Endothelial cell (in vitro differentiated cells): ENCODE measurements around the gene UBE2I. TPM values are rescaled to one million over a fixed set of nuclear protein-coding genes. Genes with fewer than 3 reads are reported as not detected.

ENCODE experiments used
- DNase-seq: peaks from one replicate; pipeline ENCODE4 v3.0.0; 2021; ENCODE audit warnings: low spot score
- H3K27ac Mint-ChIP-seq: one replicate; pipeline ENCODE4 v1.8.0; 2021; ENCODE audit warnings: mixed read lengths, inconsistent platforms; ENCODE audit not compliant: unreplicated experiment
- H3K27me3 Mint-ChIP-seq: one replicate; pipeline ENCODE4 v1.8.0; 2021; ENCODE audit warnings: mild to moderate bottlenecking, moderate library complexity, mixed read lengths, inconsistent platforms; ENCODE audit not compliant: unreplicated experiment
- H3K36me3 Mint-ChIP-seq: one replicate; pipeline ENCODE4 v1.8.0; 2021; ENCODE audit warnings: mild to moderate bottlenecking, low read depth, mixed read lengths, inconsistent platforms; ENCODE audit not compliant: unreplicated experiment
- H3K4me1 Mint-ChIP-seq: one replicate; pipeline ENCODE4 v1.8.0; 2021; ENCODE audit warnings: mild to moderate bottlenecking, mixed read lengths, inconsistent platforms; ENCODE audit not compliant: unreplicated experiment
- H3K4me3 Mint-ChIP-seq: one replicate; pipeline ENCODE4 v1.8.0; 2021; ENCODE audit warnings: mild to moderate bottlenecking, mixed read lengths, inconsistent platforms; ENCODE audit not compliant: unreplicated experiment
- H3K9me3 Mint-ChIP-seq: one replicate; pipeline ENCODE4 v1.8.0; 2021; ENCODE audit warnings: mixed read lengths, inconsistent platforms; ENCODE audit not compliant: unreplicated experiment
- CTCF ChIP-seq: fragments of 200-600 bp; sonication (generic); IDR thresholded peaks from one replicate; pipeline ENCODE4 v1.5.0; 2021; ENCODE audit warnings: antibody characterized with exemption; ENCODE audit not compliant: unreplicated experiment
- total RNA-seq: library from RNA; stranded (reverse); fragmentation: NEBNext Ultra II Directional; extraction: Animal tissue kit (Norgen Biotek cat#: 25700); gene quantifications from one replicate; pipeline ENCODE4 v1.2.1, GENCODE V29; 2021; ENCODE audit not compliant: unreplicated experiment

Gene UBE2I
- total RNA-seq, 1 donor from 2014 or later: 167 TPM

GRCh38 chr16:1283996-1284616 is 25.3 kb upstream of the UBE2I start:
- Mint-ChIP-seq H3K27ac (no peak overlapping the region), H3K4me1 (peaks cover 7% of the 10 kb centered on the region), H3K27me3 (peaks cover 9% of the 10 kb centered on the region), H3K36me3 (no peaks in the 10 kb centered on the region), H3K9me3 (no peaks in the 10 kb centered on the region), H3K4me3 (no peak overlapping the region)
- DNase-seq: no peak
- no peak for TF ChIP-seq CTCF

DNA sequence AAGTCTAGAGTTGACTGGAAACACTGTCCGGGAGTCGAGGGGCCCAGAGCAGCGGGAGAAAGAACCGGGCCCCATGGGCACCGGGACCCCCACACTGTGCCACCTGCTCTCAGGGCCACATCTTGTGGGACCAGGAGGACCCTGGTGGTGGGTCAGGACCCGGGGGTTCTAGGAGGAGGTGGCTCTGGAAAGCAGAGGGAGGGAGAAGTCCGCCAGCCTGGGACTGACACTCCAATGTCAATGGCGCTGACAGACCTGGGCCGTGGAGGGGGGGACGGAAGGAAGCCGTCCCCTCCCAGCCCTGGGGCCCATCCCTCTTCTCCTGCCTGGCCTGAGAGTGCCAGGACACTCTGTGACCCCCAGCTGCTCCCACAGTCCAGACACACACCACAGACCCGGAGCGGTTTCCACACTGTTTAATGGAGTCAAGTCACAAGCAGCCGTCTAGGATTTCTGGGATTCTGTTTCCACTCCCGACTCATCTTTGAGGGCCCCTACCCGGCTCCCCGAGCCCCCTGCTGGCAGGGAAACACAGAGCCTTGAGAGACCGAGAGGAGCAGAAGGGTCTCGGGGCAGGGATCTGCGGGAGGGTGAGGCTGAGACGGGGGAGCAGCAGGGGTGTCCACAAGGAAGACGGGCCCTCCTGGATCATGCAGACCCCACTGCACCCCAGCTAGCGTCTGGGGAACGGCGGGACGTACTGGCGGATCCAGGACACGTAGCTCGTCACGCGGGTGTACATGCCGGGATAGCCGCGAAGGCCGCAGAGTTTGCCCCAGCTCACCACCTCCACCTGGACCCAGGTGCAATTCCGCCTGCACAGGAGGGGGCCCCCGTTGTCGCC is 23.5 kb upstream of the UBE2I start:
- H3K4me3 Mint-ChIP-seq: no peak overlapping the region
- TF ChIP-seq CTCF: no peak
- peaks cover 12% of the 10 kb centered on the region for H3K27me3 Mint-ChIP-seq
- H3K36me3 Mint-ChIP-seq: no peaks in the 10 kb centered on the region
- peaks cover 7% of the 10 kb centered on the region for H3K4me1 Mint-ChIP-seq
- H3K9me3 Mint-ChIP-seq: no peaks in the 10 kb centered on the region
- no peak for DNase-seq
- no peak overlapping the region for H3K27ac Mint-ChIP-seq

- Mint-ChIP-seq H3K27me3 (peaks cover 9% of the 10 kb centered on the region), H3K9me3 (no peaks in the 10 kb centered on the region), H3K27ac (no peak overlapping the region), H3K4me3 (no peak overlapping the region), H3K4me1 (peaks cover 7% of the 10 kb centered on the region), H3K36me3 (no peaks in the 10 kb centered on the region)
- TF ChIP-seq CTCF: no peak
- DNase-seq: no peak
Measured at GRCh38 chr16:1286513-1287094, 22.8 kb upstream of the UBE2I start.

- Mint-ChIP-seq H3K27me3 (peaks cover 9% of the 10 kb centered on the region), H3K4me1 (peaks cover 6% of the 10 kb centered on the region), H3K9me3 (no peaks in the 10 kb centered on the region), H3K27ac (no peak overlapping the region), H3K4me3 (no peak overlapping the region), H3K36me3 (no peaks in the 10 kb centered on the region)
- TF ChIP-seq CTCF: no peak
- DNase-seq: no peak
Measured at GRCh38 chr16:1287982-1288670, 21.3 kb upstream of the UBE2I start.
